K562 (cell line): ENCODE measurements around the gene MGAT4B. TPM values are rescaled to one million over a fixed set of nuclear protein-coding genes. Genes with fewer than 3 reads are reported as not detected.

Experiments used
- ATF4 ChIP-seq: fragments of 450-650 bp; formaldehyde crosslinking; IDR thresholded peaks from 2 replicates; pipeline ENCODE4 v1.4.0; 2022; ENCODE audit warnings: mild to moderate bottlenecking, moderate library complexity
- CREB3 ChIP-seq: fragments of 450-650 bp; conservative IDR thresholded peaks from 2 replicates; pipeline ENCODE4 v1.6.1; 2016; ENCODE audit warnings: missing genetic modification characterization, low read depth, mild to moderate bottlenecking, missing compliant biosample characterization, moderate library complexity
- CSDE1 ChIP-seq, 2 experiments: fragments of 450-650 bp; IDR thresholded peaks; 2 replicates each; pipeline ENCODE4 v1.6.1; 2016; ENCODE audit warnings: mild to moderate bottlenecking in 1 of 2
- HINFP ChIP-seq: fragments of 450-650 bp; conservative IDR thresholded peaks from 2 replicates; pipeline ENCODE4 v1.6.1; 2016; ENCODE audit warnings: missing genetic modification characterization, low read depth, mild to moderate bottlenecking, control low read depth, missing compliant biosample characterization
- KAT8 ChIP-seq: fragments of 450-650 bp; IDR thresholded peaks from 2 replicates; pipeline ENCODE4 v1.6.1; 2016; ENCODE audit warnings: low read depth, mild to moderate bottlenecking
- PRMT5 ChIP-seq: sonication (generic); formaldehyde crosslinking; IDR thresholded peaks from 2 replicates; pipeline ENCODE4 v1.5.0; 2020; ENCODE audit warnings: missing genetic modification reagents
- PRPF4 ChIP-seq: fragments of 200-400 bp; formaldehyde crosslinking; IDR thresholded peaks from one replicate; pipeline ENCODE4 v1.6.1; 2017; ENCODE audit warnings: low read length, low read depth, mild to moderate bottlenecking; ENCODE audit not compliant: insufficient read depth, poor library complexity, severe bottlenecking
- RBFOX2 ChIP-seq: fragments of 200-400 bp; formaldehyde crosslinking; IDR thresholded peaks from 2 replicates; pipeline ENCODE4 v1.6.1; 2017; ENCODE audit warnings: low read depth, mild to moderate bottlenecking, low read length, moderate library complexity
- SMAD1 ChIP-seq: fragments of 150-350 bp; IDR thresholded peaks from 2 replicates; pipeline ENCODE4 v1.6.1; 2014; ENCODE audit warnings: low read length, low read depth; ENCODE audit not compliant: partially characterized antibody
- TAL1 ChIP-seq: fragments of 450-650 bp; IDR thresholded peaks from 2 replicates; pipeline ENCODE4 v1.6.1; 2016; ENCODE audit warnings: mild to moderate bottlenecking
- TFE3 ChIP-seq: fragments of 450-650 bp; formaldehyde crosslinking; IDR thresholded peaks from 2 replicates; pipeline ENCODE4 v1.4.0; 2020; ENCODE audit warnings: mild to moderate bottlenecking, mixed read lengths
- USF1 ChIP-seq: sonication (generic); formaldehyde crosslinking; IDR thresholded peaks from 2 replicates; pipeline ENCODE4 v1.9.0; 2022; ENCODE audit warnings: mild to moderate bottlenecking, missing genetic modification reagents
- ZNF232 ChIP-seq: sonication (generic); formaldehyde crosslinking; IDR thresholded peaks from 2 replicates; pipeline ENCODE4 v1.8.0; 2022; ENCODE audit warnings: mild to moderate bottlenecking, missing genetic modification reagents
- ZNF277 ChIP-seq: fragments of 250-450 bp; sonication (Bioruptor Pico); IDR thresholded peaks from 2 replicates; pipeline ENCODE4 v1.8.0; 2022; ENCODE audit warnings: inconsistent platforms, mild to moderate bottlenecking, moderate library complexity, borderline replicate concordance
- ZNF431 ChIP-seq: sonication (generic); formaldehyde crosslinking; IDR thresholded peaks from 2 replicates; pipeline ENCODE4 v1.8.0; 2022; ENCODE audit warnings: mild to moderate bottlenecking, missing genetic modification reagents
- polyA plus RNA-seq, 8 experiments: library from polyadenylated mRNA; depleted of rRNA in 4 of 8; stranded (reverse) in 5 of 8; unstranded in 3 of 8; fragments of >200 nt; fragmentation: Nextera tagmentation in 2 of 8; fragmentation: Illumina TruSeq in 1 of 8; extraction: Ambion mirVana in 2 of 8; extraction: Trizol in 1 of 8; gene quantifications; 2 replicates each; pipeline versions ENCODE4 v1.2.1 to v1.2.3, GENCODE V29; 2011 to 2014; ENCODE audit warnings: inconsistent platforms in 1 of 8, missing spikeins in 1 of 8
- total RNA-seq, 7 experiments: library from RNA; depleted of rRNA in 6 of 7; stranded (reverse); fragments of >200 nt in 6 of 7; fragmentation: Illumina TruSeq in 2 of 7; extraction: Trizol in 2 of 7; gene quantifications; 2 replicates each; pipeline versions ENCODE4 v1.2.1 to v1.2.3, GENCODE V29; 2011 to 2021; ENCODE audit warnings: low replicate concordance in 1 of 7

MGAT4B gene
- total and polyA plus RNA-seq, 9 of the 15 experiments (the other 6 are each of a cell fraction or from before 2014, with no cell fraction given): 0.34 to 133 (median 75.4) TPM

GRCh38 chr5:179819296-179820126 is 12.8 kb upstream of the MGAT4B start (continued):
- TF ChIP-seq HINFP (peak; percentile 69; the same call in 1 of the 2 replicates), PRMT5 (CRISPR knock-in tag) (no peak), ZNF277 (CRISPR knock-in tag) (no peak), ZNF431 (CRISPR knock-in tag) (no peak), TAL1 (no peak), CSDE1 (IDR thresholded peaks at IDR 0.05) (no peak), TFE3 (peak; percentile 40), PRPF4 (no peak), USF1 (CRISPR knock-in tag) (peak; percentile 71), ATF4 (CRISPR knock-in tag) (peak; percentile 66; the same call in 1 of the 2 replicates), RBFOX2 (peak; percentile 77), SMAD1 (no peak), KAT8 (no peak), CREB3 (tag) (peak; percentile 95), ZNF232 (no peak)
